ENCODE results near the gene LIPH.

- TF ChIP-seq, protein P1, sequence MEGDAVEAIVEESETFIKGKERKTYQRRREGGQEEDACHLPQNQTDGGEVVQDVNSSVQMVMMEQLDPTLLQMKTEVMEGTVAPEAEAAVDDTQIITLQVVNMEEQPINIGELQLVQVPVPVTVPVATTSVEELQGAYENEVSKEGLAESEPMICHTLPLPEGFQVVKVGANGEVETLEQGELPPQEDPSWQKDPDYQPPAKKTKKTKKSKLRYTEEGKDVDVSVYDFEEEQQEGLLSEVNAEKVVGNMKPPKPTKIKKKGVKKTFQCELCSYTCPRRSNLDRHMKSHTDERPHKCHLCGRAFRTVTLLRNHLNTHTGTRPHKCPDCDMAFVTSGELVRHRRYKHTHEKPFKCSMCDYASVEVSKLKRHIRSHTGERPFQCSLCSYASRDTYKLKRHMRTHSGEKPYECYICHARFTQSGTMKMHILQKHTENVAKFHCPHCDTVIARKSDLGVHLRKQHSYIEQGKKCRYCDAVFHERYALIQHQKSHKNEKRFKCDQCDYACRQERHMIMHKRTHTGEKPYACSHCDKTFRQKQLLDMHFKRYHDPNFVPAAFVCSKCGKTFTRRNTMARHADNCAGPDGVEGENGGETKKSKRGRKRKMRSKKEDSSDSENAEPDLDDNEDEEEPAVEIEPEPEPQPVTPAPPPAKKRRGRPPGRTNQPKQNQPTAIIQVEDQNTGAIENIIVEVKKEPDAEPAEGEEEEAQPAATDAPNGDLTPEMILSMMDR (IDR thresholded peaks at IDR 0.05) = no peak
- TF ChIP-seq POLR2A (IDR thresholded peaks at IDR 0.05) = no peak
Observed at GRCh38 chr3:185508335-185508991, 43.9 kb downstream of the LIPH start.
